KOPT-K1 (cell line): ENCODE data around the gene ZNF618.

Experiments
- H3K27ac ChIP-seq: fragments of 200-600 bp; sonication (generic); 2 replicates; pipeline ENCODE4 v1.5.1; 2016; ENCODE audit warnings: antibody characterized with exemption, mild to moderate bottlenecking, low read depth, low read length; ENCODE audit not compliant: poor library complexity, severe bottlenecking
- H3K36me3 ChIP-seq: fragments of 200-600 bp; sonication (generic); 2 replicates; pipeline ENCODE4 v1.5.1; 2017; ENCODE audit warnings: antibody characterized with exemption, mild to moderate bottlenecking, low read length, moderate library complexity; ENCODE audit not compliant: insufficient read depth
- H3K9me3 ChIP-seq: fragments of 200-600 bp; sonication (generic); 2 replicates; pipeline ENCODE4 v1.5.1; 2017; ENCODE audit warnings: antibody characterized with exemption, low read length, mild to moderate bottlenecking; ENCODE audit not compliant: insufficient read depth, poor library complexity, severe bottlenecking

Gene ZNF618

DNA sequence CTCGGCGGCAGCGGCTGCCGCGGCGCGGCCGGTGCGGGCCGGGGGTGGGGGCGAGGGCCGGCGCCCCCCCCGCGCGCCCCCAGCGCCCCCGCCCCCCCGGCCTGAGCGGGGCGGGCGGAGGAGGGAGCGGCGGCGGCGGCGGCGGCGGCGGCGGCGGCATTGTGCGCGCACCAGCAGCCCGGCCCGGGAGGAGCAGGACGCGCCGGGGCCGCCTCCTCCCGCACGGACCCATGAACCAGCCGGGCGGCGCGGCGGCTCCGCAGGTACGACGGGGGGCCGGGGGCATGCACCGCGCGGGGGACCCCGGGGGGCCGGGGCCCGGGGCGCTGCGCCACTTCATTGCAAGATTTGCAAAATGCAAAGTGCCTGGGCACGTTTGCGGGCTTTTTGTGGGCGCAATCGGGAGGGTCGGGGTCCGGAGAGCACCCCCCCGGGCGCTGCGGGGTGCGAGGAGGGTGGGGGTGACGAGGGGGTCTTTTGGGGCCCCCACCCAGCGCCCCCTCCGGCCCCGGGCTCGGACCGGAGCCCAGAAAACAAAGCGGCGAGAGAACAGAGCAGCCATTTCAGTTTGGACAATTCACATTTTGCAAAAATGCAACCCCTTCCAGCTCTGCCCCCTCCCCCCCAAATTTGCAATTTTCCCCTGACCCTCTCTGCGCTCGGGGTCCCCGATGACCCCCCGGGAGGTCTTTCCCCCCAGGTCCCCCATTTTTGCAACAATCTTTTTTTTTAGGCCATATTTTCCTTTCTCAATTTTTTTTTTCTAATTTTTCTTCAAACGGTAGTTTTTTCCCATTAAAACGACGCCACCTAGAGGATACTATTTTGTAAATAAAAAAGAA is at the start of gene ZNF618:
ZNF618 (plus strand) TSS at position 159 of the 842 bp plus-strand sequence; CDS start at position 231, 72 bp downstream.
- no peaks in the 10 kb centered on the region for H3K9me3 ChIP-seq
- H3K27ac ChIP-seq = peak within 1 kb of the TSS; percentile 5
- H3K36me3 ChIP-seq = no peaks in the 10 kb centered on the region

GRCh38 chr9:113828221-113828620 is 47.9 kb upstream of the ZNF618 start:
- H3K36me3 ChIP-seq = no peaks in the 10 kb centered on the region
- peaks cover 2% of the 10 kb centered on the region for H3K9me3 ChIP-seq
- no peak overlapping the region for H3K27ac ChIP-seq

GRCh38 chr9:113837334-113837733 is 38.8 kb upstream of the ZNF618 start:
- Histone ChIP-seq H3K9me3 (peaks cover 7% of the 10 kb centered on the region), H3K36me3 (no peaks in the 10 kb centered on the region), H3K27ac (no peak overlapping the region)

GRCh38 chr9:113842086-113842485 is 34.0 kb upstream of the ZNF618 start:
- Histone ChIP-seq H3K27ac (no peak overlapping the region), H3K36me3 (no peaks in the 10 kb centered on the region), H3K9me3 (no peaks in the 10 kb centered on the region)

DNA sequence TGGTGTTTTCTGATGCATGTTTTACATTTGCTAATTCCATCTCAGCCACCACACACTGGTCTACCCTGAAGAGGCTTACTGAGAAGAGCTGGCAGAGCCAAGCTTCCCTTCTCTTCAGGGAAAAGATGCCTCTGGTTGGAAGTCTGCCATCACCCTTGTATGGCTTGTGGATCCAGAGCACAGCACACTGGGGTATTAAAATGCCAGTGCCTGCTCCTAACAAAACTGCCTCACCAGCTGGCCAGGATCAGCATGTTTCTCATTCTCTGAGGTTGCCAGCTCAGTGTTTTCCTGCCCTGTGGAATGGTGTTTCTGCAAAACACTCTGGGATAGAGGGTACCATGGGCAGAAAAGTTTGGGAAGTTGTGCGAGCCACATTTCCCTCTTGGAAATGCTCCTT is 31.6 kb upstream of the ZNF618 start:
- H3K9me3 ChIP-seq = no peaks in the 10 kb centered on the region
- H3K27ac ChIP-seq = no peak overlapping the region

GRCh38 chr9:113851359-113851758 is 24.8 kb upstream of the ZNF618 start:
- H3K36me3 ChIP-seq = no peaks in the 10 kb centered on the region
- H3K27ac ChIP-seq = no peak overlapping the region
- H3K9me3 ChIP-seq = peaks cover 5% of the 10 kb centered on the region

More for the DNA sequence above, 31.6 kb upstream of the ZNF618 start:
- H3K36me3 ChIP-seq = no peaks in the 10 kb centered on the region

DNA sequence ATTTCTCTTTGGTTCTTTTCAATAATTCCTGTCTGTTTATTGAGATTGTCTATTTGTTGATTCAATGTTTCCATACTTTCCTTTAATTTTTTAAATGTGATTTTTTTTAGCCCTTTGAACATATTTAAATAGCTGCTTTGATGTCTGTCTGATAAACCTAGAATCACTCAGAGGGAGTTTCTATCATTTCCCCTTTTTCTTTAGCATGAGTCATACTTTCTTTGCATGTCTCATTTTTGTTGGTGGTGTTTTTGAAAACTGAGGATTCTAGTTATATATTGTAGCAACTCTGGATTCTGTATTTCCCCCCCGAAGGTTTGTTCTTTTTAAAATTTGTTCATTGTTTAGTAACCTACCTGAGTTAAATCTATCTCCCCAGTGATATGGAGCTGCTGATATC is 24.2 kb upstream of the ZNF618 start:
- H3K9me3 ChIP-seq = peaks cover 5% of the 10 kb centered on the region
- no peaks in the 10 kb centered on the region for H3K36me3 ChIP-seq
- H3K27ac ChIP-seq = no peak overlapping the region

DNA sequence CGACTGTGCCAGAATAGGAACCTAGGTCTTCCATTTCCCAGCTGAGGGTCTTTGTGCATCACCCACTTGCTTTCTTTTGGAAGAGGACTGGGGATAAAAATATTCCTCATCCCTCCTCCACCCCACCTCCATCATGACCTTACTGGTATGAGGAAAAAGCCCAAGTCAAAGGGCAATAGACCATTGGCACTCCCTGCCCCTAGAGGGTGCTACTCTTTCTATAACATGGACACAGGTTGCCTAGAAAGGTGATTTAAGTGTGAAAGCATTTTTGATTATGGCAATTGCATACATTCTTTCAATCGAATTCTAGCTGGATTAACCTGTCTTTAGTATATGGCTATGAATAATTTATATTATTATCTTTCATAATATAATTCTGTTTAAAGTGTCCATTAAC is 22.8 kb upstream of the ZNF618 start:
- no peak overlapping the region for H3K27ac ChIP-seq
- peaks cover 5% of the 10 kb centered on the region for H3K9me3 ChIP-seq
- no peaks in the 10 kb centered on the region for H3K36me3 ChIP-seq

GRCh38 chr9:113854310-113854709 is 21.8 kb upstream of the ZNF618 start:
- Histone ChIP-seq H3K36me3 (no peaks in the 10 kb centered on the region), H3K9me3 (peaks cover 5% of the 10 kb centered on the region)

DNA sequence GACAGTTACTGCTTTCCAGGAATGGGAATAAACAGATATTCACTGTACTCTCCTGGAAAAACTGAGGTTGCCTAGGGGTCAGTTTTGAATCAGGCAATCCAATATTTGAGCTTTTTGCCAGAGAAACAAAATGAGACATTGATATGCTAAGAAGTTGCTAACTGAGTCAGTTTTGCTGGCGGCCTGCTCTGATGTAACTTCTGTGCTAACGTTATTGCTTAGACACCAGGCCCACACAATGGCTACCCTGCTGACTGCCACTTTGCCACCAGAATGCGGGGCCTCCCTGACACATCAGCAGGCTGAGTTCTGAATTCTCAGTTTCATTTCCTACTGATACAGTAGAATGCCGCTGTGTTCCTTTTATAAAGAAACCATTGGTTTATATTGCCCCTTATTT is 18.2 kb upstream of the ZNF618 start:
- H3K27ac ChIP-seq = no peak overlapping the region
- no peaks in the 10 kb centered on the region for H3K36me3 ChIP-seq
- H3K9me3 ChIP-seq = peaks cover under 1% of the 10 kb centered on the region

More at GRCh38 chr9:113854310-113854709, 21.8 kb upstream of the ZNF618 start:
- no peak overlapping the region for H3K27ac ChIP-seq

DNA sequence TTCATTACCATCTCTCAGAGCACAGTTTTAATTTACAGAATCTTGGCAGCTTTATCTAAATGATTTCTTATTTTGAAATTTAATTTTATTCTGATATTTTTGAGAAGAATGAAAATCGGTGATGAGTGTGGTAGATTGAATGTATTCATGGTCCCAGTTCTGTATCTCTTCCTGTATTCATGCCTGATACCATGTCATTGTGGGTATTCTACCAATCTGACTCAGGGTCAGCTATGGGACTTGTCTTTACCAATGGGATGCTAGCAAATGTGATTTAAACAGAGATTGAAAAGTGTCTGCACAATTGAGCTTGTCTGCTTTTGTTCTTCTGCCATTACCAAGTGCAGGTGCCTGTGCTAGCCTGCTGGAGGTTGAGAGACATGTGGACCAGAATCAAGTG is 17.8 kb upstream of the ZNF618 start:
- Histone ChIP-seq H3K9me3 (no peaks in the 10 kb centered on the region), H3K27ac (no peak overlapping the region)

GRCh38 chr9:113863345-113863744 is 12.8 kb upstream of the ZNF618 start:
- Histone ChIP-seq H3K27ac (no peak overlapping the region), H3K36me3 (no peaks in the 10 kb centered on the region), H3K9me3 (no peaks in the 10 kb centered on the region)

More for the DNA sequence above, 17.8 kb upstream of the ZNF618 start:
- no peaks in the 10 kb centered on the region for H3K36me3 ChIP-seq

GRCh38 chr9:113868501-113868900 is 7.6 kb upstream of the ZNF618 start:
- Histone ChIP-seq H3K36me3 (no peaks in the 10 kb centered on the region), H3K27ac (no peak overlapping the region), H3K9me3 (no peaks in the 10 kb centered on the region)

DNA sequence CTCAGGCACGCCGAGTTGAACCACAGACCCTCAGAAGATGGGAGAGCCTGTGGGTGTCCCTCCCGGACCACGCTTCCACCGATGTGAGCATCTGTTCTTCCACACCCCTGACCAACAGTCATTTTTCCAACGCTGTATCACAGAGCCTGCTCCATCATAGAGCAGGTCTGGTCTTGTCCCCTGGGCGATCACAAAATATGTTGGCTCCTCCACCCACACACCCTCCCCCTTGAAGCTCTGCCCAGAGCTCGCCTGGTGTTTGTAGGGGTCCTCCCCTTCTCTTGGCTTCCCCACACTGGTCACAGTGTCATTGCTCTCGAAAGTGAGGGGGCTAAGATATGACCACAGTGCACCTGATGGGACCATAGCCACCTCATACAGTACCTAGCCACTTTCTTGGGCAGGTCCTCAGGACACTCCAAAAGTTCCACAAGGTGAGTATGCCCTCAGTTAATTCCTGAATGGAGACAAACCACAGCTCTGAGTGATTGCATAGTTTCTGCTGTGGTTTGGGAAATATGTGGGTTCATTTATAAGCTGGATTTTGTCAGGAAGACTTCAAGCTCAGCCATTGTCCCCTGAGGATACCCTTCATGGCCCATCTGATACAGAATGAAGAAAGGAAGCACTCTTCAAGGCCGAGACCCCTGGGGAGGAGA is 3.5 kb upstream of the ZNF618 start:
- no peaks in the 10 kb centered on the region for H3K9me3 ChIP-seq
- H3K36me3 ChIP-seq = no peaks in the 10 kb centered on the region
- H3K27ac ChIP-seq = no peak overlapping the region

DNA sequence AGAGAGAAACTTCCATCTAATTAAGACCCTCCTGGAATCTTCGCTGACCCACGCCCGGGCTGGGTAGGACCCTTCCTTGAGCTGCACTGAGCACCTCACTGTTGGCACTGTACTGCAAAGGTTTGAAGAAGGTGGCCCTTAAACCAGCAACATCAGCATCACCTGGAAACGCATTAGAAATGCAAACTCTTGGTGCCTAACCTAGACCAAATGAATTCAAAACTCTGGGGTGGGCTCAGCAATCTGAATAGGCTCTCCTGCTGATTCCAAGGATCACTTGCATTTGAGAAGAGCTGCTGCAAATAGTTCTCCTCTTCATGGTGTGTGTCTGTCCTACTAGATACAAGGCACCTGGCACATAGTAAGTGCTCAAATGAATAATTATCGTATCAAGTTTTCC is 2.7 kb upstream of the ZNF618 start:
- Histone ChIP-seq H3K36me3 (no peaks in the 10 kb centered on the region), H3K27ac (no peak overlapping the region), H3K9me3 (no peaks in the 10 kb centered on the region)
